GM19099 (cell line): ENCODE measurements around the gene POMT2.

ENCODE experiments used
- POLR2A ChIP-seq: IDR thresholded peaks from 3 replicates; pipeline ENCODE4 v1.6.1; 2011; ENCODE audit warnings: low read depth; ENCODE audit not compliant: insufficient read length; ENCODE audit errors: extremely low read depth

The POMT2 gene

GRCh38 chr14:77281852-77282410 lies 38.8 kb downstream of the POMT2 start:
- TF ChIP-seq POLR2A, result no peak

DNA sequence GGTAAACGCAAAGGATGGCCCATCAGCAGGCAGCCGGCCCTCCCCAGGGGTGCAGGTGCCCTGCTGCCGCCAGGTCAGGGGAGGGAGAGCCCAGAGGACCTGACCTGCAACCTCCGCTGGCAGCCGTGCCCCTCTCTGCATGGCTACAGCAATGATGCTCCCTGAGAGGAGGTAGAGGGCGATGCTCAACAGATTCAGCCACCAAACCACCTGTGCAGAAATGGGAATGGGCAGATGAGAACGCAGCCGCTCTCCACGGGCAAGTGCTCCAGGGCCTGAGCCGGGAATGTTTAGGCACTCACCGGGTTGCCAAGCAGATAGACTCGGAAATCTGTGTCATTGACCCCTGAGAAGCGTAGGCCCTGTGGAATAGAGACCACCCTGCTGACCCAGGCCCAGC lies 41.0 kb downstream of the POMT2 start:
- no peak for TF ChIP-seq POLR2A

- no peak for TF ChIP-seq POLR2A
Observed at GRCh38 chr14:77278461-77279230, 42.0 kb downstream of the POMT2 start.

- no peak for TF ChIP-seq POLR2A
Observed at GRCh38 chr14:77276959-77277358, 43.7 kb downstream of the POMT2 start.

DNA sequence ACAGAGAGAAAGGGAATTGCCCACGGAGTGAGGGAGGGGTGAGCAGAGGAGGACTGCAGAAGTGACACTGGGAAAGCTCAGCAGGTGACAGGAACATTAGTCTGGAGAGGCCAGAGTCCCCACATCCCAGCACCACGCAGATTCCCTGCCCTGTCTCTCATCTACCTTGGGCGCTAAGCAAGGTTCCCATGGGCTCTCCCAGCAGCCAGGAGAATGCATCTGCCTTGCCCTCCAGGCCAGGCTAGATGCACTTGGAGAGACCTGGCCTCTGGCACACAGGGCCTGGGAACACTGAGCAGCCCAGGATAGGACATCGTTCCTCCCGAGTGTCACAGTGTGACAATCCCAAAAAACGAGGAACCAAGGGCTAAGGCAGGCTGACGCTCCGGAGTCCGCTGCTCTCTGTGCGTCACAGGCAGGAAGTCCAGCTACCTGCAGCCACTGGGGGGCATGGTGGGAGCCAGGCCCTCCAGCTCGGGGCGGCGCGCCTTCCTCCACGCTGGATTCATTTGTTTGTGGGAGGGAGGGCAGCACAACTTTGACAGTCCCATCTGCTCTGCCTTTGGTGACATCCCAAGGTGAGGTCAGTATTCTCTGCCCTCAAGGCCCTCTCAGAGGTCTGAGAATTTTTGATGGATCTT lies 44.3 kb downstream of the POMT2 start:
- no peak for TF ChIP-seq POLR2A

- TF ChIP-seq POLR2A, result no peak
Observed at GRCh38 chr14:77275601-77276017, 45.1 kb downstream of the POMT2 start.

GRCh38 chr14:77275041-77275580 lies 45.6 kb downstream of the POMT2 start:
- TF ChIP-seq POLR2A, result no peak

GRCh38 chr14:77273796-77274195 lies 46.9 kb downstream of the POMT2 start:
- no peak for TF ChIP-seq POLR2A

GRCh38 chr14:77272261-77272660 lies 48.4 kb downstream of the POMT2 start:
- TF ChIP-seq POLR2A, result no peak

DNA sequence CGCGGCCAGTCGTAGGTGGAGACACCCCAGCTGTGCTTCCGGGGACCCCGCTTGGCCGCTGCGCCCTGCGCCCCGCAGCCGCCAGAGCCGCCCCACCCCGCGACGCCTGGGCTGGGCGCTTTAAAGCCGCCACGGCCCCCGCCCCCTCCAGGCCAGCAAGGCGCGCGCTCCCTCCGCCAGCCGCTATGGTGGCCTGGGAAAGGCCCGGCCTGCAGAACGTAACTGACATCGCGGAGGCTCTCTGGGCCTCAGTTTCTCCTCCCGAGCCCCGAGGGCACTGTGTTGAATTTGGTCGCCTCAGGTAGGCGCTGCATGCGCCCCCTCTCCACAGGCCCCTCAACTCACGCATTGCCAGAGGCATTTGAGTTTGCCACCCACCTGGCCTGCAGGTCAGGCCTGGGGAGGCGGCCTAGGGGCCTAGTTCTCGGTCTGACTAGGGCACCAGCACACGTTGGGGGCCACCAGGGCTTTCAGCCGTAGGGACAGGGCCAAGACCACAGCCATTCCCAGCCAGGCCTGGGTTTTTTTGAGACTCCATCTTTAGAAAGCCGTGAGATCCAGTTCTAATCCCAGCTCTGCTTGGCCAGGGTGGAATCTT lies 49.5 kb downstream of the POMT2 start, which contains the start of gene NGB:
Gene NGB (minus strand): TSS at position 94 of the 598 bp plus-strand sequence. CDS start 269 bp downstream, outside the sequence.
- TF ChIP-seq POLR2A, result no peak

- no peak for TF ChIP-seq POLR2A
Observed at GRCh38 chr14:77270361-77271112, 50.1 kb downstream of the POMT2 start.

DNA sequence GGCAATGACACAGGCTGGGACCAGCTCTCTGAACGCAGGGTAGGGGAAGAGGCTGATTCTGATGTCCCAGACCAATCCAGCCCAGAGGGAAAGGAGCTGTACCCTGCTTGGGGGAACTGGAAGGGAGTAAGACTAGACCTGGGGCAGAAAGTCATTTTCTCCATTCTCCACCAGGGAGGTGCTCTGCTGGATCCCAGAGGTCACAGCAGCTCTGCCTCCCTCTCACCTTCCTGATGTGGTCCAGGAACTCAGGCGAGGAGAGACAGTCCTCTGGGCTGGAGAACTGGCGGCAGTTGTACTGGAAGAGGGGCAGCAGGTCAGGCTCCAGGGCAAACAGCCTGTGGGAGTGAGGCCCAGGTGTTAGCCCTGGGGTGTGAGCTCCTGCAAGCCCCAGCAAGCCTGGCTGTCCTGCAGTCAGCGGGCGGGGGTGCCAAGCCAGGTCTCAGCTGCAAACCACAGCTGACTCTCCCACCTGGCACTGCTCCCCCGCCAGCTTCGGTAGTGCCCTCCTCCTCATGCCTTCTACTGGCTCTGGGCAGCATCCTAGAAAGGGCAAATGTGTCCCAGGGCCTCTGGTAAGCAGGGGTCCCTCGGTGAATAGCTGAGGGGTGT lies 51.6 kb downstream of the POMT2 start:
- TF ChIP-seq POLR2A, result no peak

GRCh38 chr14:77267937-77268699 lies 52.6 kb downstream of the POMT2 start:
- no peak for TF ChIP-seq POLR2A
